C4-2B (cell line): ENCODE results near the gene SLC35F6.
A peak's percentile ranks its signal among the peaks of the same experiment; 100 is the strongest.

Source experiments
- H3K27ac ChIP-seq: fragments of 450-650 bp; 2 replicates; pipeline ENCODE4 v1.5.1; 2017
- ZFX ChIP-seq: fragments of 450-650 bp; IDR thresholded peaks from 2 replicates; pipeline ENCODE4 v1.6.1; 2017
- TF ChIP-seq, protein P1 (sequence below): fragments of 450-650 bp; conservative IDR thresholded peaks from 2 replicates; pipeline ENCODE4 v1.5.1; 2017; ENCODE audit warnings: mild to moderate bottlenecking

Gene SLC35F6, protein sequence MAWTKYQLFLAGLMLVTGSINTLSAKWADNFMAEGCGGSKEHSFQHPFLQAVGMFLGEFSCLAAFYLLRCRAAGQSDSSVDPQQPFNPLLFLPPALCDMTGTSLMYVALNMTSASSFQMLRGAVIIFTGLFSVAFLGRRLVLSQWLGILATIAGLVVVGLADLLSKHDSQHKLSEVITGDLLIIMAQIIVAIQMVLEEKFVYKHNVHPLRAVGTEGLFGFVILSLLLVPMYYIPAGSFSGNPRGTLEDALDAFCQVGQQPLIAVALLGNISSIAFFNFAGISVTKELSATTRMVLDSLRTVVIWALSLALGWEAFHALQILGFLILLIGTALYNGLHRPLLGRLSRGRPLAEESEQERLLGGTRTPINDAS

GRCh38 chr2:26764078-26764887 is at the start of gene SLC35F6:
Gene SLC35F6, plus strand, starts transcription at chr2:26764284. Its CDS starts 66 bp downstream, at chr2:26764350.
- peak; percentile 76; the same call in 1 of the 2 replicates for TF ChIP-seq ZFX
- TF ChIP-seq, protein P1, sequence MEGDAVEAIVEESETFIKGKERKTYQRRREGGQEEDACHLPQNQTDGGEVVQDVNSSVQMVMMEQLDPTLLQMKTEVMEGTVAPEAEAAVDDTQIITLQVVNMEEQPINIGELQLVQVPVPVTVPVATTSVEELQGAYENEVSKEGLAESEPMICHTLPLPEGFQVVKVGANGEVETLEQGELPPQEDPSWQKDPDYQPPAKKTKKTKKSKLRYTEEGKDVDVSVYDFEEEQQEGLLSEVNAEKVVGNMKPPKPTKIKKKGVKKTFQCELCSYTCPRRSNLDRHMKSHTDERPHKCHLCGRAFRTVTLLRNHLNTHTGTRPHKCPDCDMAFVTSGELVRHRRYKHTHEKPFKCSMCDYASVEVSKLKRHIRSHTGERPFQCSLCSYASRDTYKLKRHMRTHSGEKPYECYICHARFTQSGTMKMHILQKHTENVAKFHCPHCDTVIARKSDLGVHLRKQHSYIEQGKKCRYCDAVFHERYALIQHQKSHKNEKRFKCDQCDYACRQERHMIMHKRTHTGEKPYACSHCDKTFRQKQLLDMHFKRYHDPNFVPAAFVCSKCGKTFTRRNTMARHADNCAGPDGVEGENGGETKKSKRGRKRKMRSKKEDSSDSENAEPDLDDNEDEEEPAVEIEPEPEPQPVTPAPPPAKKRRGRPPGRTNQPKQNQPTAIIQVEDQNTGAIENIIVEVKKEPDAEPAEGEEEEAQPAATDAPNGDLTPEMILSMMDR: no peak
- peak within 1 kb of the TSS; percentile 72 for H3K27ac ChIP-seq

GRCh38 chr2:26715528-26716270 is 48.4 kb upstream of the SLC35F6 start:
- no peak for TF ChIP-seq ZFX
- TF ChIP-seq, protein P1: no peak
- no peak overlapping the region for H3K27ac ChIP-seq

DNA sequence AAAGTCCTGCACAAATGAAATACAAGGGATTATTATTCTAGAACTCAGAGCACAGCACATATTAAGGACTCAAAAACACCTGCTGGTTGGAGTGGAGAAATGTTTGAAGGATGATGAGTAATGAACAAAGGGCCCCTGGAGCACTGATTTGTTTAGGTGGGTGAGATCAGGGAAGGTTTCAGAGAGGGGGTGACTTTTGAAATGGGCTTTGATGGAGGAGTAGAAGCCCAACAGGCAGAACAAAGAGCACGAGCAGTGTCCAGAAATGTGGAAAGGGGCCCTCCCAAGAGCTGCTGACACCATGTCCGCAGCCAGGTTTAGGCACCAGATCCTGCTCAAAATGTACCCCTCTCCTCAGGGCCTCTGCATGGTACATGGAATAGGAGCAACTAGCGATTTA is 47.7 kb upstream of the SLC35F6 start:
- no peak overlapping the region for H3K27ac ChIP-seq

GRCh38 chr2:26716769-26717168 is 47.3 kb upstream of the SLC35F6 start:
- TF ChIP-seq, protein P1: no peak
- no peak for TF ChIP-seq ZFX

More for the DNA sequence above, 47.7 kb upstream of the SLC35F6 start:
- TF ChIP-seq, protein P1: no peak
- no peak for TF ChIP-seq ZFX

DNA sequence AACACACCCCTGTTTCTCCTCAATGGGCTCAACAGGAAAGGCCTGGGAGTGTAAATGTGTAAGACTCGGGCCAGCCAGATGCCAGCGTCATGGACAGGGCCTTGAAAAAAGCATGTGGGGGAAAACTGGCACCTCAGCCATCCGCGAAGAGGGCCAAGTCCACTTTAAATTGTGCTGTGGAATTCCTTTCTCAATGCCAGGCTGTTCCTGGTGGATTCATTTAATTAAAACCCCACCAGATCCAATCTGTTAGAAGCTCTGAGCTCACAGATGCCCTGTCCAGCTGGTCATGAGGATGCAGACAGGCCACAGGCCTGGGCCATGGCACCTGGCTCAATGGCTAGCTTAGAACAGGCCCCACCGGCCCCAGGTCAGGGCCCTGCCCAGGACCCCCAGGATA is 46.7 kb upstream of the SLC35F6 start:
- TF ChIP-seq, protein P1: no peak
- TF ChIP-seq ZFX: no peak
- no peak overlapping the region for H3K27ac ChIP-seq

More at GRCh38 chr2:26716769-26717168, 47.3 kb upstream of the SLC35F6 start:
- H3K27ac ChIP-seq: no peak overlapping the region

DNA sequence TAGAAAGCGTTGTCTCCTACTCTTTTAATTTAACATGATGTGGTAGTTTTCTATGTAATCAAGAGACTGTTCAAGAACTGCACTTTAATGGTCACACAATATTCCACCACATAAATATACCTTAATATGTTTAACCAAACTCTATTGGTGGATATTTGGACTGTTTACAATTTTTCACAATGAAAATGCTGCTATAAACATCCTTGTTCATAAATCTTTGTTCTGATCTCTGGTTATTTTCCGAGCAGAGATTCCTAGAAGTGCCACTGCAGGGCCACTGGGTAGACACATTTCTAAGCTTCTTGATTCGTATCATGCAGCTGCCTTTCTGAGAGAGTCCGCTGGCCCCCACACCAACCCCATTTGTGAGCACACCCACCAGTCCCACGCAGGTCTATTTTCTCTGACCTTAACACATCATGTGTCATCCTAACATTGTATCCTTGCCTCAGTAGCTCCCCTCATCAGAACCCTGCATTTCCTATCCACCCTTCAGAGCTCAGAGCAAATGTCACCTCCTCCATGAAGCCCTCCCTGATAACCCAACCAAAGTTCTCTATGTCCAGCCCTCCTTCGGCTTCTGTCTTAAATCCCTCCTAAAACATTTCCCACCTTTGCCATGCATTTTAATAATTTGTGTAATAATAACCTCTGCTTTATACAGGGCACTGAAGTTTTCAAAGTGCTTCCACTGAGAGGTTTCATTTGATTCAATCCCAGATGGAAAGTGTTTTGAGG is 45.0 kb upstream of the SLC35F6 start:
- no peak overlapping the region for H3K27ac ChIP-seq
- TF ChIP-seq, protein P1: no peak
- TF ChIP-seq ZFX: no peak
